Activated CD4-positive, alpha-beta memory T cell treated with anti-CD3 and anti-CD28 coated beads for 36 hours (primary cell): ENCODE data around the gene EHD1. TPM values are rescaled to one million over a fixed set of nuclear protein-coding genes. Genes with fewer than 3 reads are reported as not detected.

ENCODE experiments used
- microRNA-seq: library from miRNA; unstranded; fragments of <30 nt; microRNA quantifications from one replicate; pipeline ENCODE4 v1.2.0, GENCODE V29; 2022; ENCODE audit warnings: borderline number of aligned reads, borderline microRNAs expressed, borderline replicate concordance
- total RNA-seq, 2 experiments: library from RNA; stranded (reverse); gene quantifications; one replicate each; pipeline ENCODE4 v1.2.3, GENCODE V29; 2021

The EHD1 gene
- total RNA-seq, 2 experiments from 2014 or later = 103 to 113 TPM

Small RNAs within 50 kb of the gene (microRNA-seq; reads per million reads assigned to microRNA genes)
- not detected for gene MIR6749
- gene MIR6750 = not detected

Other genes starting within 250 kb of the EHD1 start
- gene NRXN2, start 155.4 kb downstream of the EHD1 start, total RNA-seq = under 1 TPM; 0.31 to 0.41 TPM
- gene RASGRP2, start 134.5 kb downstream of the EHD1 start, total RNA-seq = 1 to 10 TPM; 7.5 to 8.2 TPM
- gene PYGM, start 118.6 kb downstream of the EHD1 start, total RNA-seq = 1 to 10 TPM in 1 of 2 experiments, under 1 TPM in 1; 0.94 to 1.6 TPM
- 100 to 1,000 TPM; 323 to 328 TPM for gene SF1, start 100.1 kb downstream of the EHD1 start, total RNA-seq
- gene MAP4K2, start 75.4 kb downstream of the EHD1 start, total RNA-seq = 10 to 100 TPM; 83.3 to 85.8 TPM
- 10 to 100 TPM; 31.3 to 32.2 TPM for gene MEN1, start 68.1 kb downstream of the EHD1 start, total RNA-seq
- under 1 TPM; 0.39 to 0.69 TPM for gene CDC42BPG, start 34.0 kb downstream of the EHD1 start, total RNA-seq
- gene ATG2A, start 38.6 kb upstream of the EHD1 start, total RNA-seq = 10 to 100 TPM; 20.2 to 20.5 TPM
- 10 to 100 TPM in 1 of 2 experiments, 1 to 10 TPM in 1; 9.7 to 11.9 TPM for gene PPP2R5B, start 46.1 kb upstream of the EHD1 start, total RNA-seq
- under 1 TPM in 1 of 2 experiments, not detected in 1; 0.46 TPM for gene GPHA2, start 57.3 kb upstream of the EHD1 start, total RNA-seq
- under 1 TPM; 0.21 to 0.82 TPM for gene MAJIN, start 93.5 kb upstream of the EHD1 start, total RNA-seq
- under 1 TPM in 1 of 2 experiments, not detected in 1; 0.22 TPM for gene BATF2, start 118.3 kb upstream of the EHD1 start, total RNA-seq
- gene ARL2, start 135.5 kb upstream of the EHD1 start, total RNA-seq = 100 to 1,000 TPM; 104 to 109 TPM
- gene SNX15, start 148.8 kb upstream of the EHD1 start, total RNA-seq = 10 to 100 TPM; 15.4 to 15.9 TPM
- 10 to 100 TPM; 14.2 to 14.7 TPM for gene SAC3D1, start 162.6 kb upstream of the EHD1 start, total RNA-seq
- gene NAALADL1, start 179.9 kb upstream of the EHD1 start, total RNA-seq = 10 to 100 TPM; 13.8 to 15.2 TPM
- 100 to 1,000 TPM; 111 to 112 TPM for gene CDCA5, start 205.4 kb upstream of the EHD1 start, total RNA-seq
- 10 to 100 TPM; 28.3 to 31.3 TPM for gene ZFPL1, start 205.6 kb upstream of the EHD1 start, total RNA-seq
- 10 to 100 TPM; 97.1 to 99.2 TPM for gene VPS51, start 217.6 kb upstream of the EHD1 start, total RNA-seq
- 10 to 100 TPM; 19.2 to 21.0 TPM for gene TM7SF2, start 233.3 kb upstream of the EHD1 start, total RNA-seq
- 1 to 10 TPM; 9.3 to 9.7 TPM for gene ZNHIT2, start 239.1 kb upstream of the EHD1 start, total RNA-seq
- gene FAU, start 243.5 kb upstream of the EHD1 start, total RNA-seq = 1,000 to 10,000 TPM; 1,138 to 1,149 TPM
- gene MRPL49, start 243.7 kb upstream of the EHD1 start, total RNA-seq = 10 to 100 TPM; 48.5 to 52.5 TPM